ENCODE measurements around the gene DUSP8. TPM values are rescaled to one million over a fixed set of nuclear protein-coding genes. Genes with fewer than 3 reads are reported as not detected.
"Not testable (repeated sequence)": the region's sequence is repeated elsewhere in the genome, so short reads cannot be mapped to it uniquely, and the experiment has no call there.

DUSP8 gene
- total RNA-seq, 1 donor from 2014 or later, result 9.0 TPM

DNA sequence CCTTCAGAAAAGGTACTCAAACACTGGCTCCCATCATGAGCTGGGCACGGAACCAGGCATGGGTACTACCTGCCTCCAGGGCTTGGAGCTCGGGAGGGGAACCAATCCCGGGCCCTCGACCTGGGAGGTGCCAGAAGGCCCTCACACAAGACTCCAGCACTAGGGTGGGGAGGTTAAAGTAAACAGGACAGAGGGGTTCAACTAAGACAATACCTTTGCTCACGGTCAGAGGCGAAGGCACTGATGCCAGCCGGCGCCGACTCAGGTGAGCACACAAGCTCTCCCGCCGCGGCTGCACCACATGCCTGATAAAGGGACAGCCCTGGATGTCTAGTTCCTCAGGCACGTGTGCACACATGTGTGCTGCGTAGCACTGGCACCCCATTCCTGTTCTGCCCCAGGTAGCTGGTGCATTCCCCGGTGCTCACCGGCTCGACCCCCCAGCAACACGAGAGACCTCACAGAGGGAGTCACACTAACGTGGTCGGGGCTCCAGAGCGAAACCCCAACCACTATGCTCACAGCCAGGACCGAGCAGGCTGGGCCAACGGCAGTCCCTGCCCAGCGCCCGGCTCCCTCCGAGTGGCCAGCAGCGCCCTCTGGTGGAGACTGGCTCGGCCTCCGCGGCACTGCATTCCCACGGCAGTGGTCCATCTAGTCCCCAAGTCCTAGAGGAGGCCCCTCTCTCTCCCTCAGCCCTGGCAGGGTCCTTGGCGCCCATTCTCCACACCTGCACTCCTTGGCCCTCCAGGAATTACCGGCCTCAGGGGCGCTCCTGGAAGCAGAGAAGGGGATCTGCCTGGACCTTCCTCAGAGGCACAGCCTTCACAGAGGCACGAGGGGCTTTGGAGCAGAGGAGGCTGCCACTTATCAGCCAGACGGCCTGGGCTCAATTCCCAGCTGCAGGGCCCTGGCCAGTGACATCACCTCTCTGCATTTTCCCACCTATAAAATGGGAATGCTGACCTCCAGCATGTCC lies 56.7 kb downstream of the DUSP8 start:
- DNase-seq (ENCODE audit: low read depth), result peak; percentile 9

DNA sequence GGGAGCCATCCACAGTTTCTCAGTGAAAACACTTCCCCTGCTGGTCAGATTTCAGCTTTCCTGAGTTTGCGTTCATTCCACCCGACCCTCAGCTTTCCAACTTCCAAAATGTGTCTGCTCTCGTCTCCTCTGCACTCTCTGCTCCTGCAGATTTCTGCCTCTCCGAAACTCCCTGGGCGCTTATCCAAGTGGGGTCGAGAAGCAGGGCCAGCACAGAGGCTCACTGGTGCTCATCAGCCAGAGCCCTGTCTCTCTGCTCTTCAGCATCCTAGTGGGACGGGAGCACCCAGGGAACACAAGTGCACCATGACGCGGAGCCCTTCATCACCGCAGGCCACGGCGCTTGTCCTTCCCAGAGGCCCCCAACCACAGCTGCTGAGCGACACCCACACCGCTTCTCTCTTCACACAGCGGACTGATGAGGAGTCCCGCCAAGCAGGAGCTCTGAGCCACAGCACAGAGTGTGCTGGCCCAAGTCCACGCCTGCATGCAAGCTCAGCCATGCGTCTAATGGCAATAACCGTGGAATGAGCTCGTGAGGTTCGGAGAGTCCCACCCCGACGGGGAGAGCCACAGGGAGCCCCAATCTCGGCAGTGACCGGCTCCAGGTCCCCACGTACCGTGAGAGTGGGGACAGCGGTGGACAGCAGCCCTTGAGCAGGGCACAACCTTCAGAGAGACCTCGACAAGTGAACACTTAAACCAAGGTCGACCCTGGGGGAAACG lies 57.6 kb downstream of the DUSP8 start:
- DNase-seq (ENCODE audit: low read depth), result no peak

DNA sequence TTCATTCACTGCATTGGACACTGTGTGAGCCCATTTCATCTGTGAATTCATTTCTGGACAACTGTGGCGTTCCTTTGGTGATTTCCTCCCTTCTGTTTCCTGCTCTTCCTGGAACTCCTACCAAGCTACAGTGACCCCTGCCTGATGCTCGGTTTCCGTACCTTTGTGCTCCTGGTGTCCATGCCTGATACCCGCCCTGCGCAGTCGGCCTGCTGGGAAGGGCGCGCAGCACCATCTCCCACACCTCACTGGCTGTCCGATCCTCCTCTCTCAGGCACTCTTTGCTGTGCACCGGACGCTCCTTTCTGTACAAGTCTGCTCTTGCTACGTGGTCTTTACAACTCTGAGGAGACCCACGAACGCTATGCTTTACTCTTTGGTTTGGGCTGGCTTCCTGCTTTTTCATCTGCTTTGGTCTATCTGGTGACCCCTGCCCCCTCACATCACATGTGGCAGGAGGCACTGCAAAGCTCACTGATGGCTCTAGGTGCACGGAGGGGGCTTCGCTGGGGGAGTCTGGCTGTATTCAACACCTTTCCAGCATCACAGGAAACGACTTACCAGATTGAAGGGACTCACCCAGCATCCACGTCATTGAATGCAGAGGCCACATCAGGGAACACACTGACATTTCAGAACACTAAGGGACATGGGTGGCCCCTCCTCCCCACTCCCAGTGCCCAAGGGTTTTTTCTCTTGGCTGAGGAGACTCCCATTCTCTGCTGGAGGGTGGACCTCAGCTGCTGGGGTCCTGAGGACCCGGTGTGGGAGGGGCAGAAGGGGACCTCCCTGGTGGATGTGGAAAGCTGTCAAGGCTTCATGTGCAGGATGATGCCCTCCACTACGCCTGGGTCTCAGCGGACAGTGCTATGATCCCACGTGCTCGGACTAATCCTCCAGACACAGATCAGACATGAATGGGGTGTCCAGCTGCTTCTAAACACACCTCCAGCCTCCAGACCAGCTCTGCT lies 58.5 kb downstream of the DUSP8 start:
- DNase-seq (ENCODE audit: low read depth), result no peak

DNA sequence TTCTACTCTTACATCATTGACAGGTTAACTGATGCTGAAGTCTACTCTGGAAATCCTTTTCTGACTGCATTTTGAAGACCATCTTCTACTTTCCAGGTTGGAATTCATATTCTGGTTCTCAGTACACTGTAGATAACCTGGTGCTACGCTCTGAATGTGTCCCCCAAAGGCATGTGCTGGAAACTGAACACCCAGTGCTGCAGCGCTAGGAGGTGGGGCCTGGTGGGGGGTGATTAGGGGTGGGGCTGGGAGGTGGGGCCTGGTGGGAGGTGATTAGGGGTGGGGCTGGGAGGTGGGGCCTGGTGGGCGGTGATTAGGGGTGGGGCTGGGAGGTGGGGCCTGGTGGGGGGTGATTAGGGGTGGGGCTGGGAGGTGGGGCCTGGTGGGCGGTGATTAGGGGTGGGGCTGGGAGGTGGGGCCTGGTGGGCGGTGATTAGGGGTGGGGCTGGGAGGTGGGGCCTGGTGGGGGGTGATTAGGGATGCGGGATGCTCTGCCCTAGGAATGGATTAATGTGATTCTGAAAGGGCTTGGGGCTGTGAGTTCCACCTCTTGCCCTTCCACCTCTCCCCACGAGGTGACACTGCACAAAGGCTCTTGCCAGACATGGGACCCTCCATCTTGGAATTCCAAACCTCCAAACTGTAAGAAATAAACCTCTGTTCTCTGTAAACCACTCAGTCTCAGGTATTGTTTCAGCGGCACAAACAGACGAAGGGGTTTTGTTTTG lies 59.4 kb downstream of the DUSP8 start:
- not testable (repeated sequence) for DNase-seq (ENCODE audit: low read depth)

DNA sequence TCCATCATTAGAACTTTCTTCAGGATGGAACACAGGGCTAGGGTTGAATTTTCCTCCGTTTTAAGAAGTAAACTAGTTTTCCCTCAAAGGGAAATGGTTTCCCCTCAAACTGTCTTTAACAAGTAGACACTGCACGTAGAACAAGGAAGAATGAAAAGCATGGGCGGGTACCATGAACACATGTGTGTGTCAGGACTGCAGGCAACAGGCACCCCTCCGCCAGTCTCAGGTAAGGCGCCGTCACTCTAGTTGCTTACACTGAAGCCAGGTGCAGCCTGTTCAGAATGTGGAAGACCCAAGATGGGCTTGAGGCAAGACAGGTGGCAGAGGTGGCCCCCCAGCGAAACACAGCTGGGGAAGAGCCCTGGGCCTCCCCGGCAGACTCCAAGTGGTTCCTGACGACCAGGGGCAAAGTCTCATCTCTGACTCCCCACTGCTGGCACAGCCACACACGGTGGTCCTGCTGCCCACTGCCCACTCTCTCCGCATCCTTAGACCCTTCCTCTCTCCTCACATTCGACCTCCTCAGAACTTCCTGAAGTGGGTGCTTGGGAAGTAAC lies 60.1 kb downstream of the DUSP8 start:
- DNase-seq (ENCODE audit: low read depth), result no peak

DNA sequence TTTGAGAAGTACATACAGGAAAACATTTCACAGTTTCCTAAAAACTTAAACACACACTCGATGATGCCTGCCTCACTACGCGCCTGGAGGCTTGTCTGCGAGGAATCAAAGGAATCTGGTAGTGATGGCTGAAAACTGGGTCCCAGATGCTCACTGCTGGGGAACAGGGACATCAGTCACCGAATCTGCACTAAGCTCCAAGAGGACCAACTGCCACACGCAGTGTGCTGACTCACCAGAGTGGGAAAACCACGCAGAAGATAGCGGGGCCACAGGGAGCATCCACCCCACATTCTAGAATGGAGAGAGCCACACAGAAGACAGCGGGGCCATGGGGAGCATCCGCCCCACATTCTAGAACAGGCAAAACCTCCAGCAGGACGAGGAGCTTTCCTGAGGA lies 61.1 kb downstream of the DUSP8 start:
- no peak for DNase-seq (ENCODE audit: low read depth)

DNA sequence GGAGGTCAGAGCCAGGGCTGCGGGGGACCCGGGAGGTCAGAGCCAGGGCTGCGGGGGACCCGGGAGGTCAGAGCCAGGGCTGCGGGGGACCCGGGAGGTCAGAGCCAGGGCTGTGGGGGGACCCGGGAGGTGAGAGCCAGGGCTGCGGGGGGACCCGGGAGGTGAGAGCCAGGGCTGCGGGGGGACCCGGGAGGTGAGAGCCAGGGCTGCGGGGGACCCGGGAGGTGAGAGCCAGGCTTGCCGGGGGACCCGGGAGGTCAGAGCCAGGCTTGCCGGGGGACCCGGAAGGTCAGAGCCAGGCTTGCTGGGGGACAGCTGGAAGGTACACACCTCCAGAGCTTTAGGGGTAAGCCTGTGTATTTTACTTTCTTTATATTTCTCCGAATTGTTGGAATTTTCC lies 61.7 kb downstream of the DUSP8 start:
- DNase-seq (ENCODE audit: low read depth), result not testable (repeated sequence)

DNA sequence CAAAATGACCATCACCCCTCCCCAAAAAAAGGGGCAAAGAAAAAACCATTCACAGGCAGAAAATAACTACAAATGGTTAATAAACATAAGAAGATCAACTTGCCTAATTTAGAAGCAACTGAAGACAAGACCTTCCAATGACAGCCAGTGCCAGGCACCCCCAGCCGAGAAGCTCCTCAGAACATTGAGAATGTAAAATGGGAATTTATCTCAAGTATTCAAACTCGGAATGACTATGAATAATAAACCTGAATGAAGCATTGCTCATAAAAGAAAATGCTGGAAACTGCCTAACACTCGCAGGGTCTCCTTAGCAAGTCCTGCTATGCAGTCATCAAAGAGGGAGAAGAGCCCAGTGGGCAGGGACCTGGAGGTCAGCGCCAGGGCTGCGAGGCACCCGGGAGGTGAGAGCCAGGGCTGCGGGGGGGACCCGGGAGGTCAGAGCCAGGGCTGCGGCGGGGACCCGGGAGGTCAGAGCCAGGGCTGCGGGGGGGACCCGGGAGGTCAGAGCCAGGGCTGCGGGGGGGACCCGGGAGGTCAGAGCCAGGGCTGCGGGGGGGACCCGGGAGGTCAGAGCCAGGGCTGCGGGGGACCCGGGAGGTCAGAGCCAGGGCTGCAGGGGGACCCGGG lies 62.3 kb downstream of the DUSP8 start:
- no peak for DNase-seq (ENCODE audit: low read depth)

DNA sequence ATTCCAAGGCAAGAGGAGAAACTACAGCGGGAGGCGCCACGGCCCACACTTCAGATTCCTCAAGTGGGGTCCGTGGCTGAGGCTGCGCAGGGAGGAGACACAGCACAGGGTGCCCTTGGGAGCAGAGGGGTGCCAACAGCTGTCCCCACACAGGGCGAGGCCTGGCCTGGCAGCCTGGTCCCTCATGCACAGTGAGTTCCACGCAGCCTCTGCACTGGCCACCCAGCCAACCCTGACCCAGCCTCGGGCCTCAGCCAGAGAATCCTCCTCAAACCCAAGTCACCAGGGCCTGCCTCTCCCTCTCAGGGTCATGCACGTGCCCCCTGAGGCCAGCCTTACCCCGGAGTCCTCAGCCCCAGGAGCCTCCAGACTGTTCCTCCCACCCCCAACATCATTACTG lies 63.1 kb downstream of the DUSP8 start:
- no peak for DNase-seq (ENCODE audit: low read depth)

DNA sequence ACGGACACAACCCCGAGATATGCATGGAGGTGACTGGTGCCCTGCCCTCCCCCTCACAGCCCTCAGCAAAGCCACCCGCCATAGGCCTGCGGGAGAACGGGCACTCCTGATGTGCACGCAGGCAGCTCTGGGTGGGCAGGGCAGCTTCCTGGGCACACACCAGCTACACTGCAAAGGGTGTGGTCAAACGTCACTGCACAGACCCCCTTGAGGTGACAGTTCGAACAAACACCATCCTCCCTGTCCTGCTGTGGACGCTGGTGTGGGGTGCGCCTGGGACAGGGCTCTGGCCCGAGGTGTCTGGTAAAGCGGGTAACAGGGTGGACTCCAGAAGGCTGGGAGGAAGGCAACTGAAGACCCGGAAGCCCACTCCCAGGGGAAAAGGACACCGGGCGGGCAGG lies 63.6 kb downstream of the DUSP8 start:
- no peak for DNase-seq (ENCODE audit: low read depth)

DNA sequence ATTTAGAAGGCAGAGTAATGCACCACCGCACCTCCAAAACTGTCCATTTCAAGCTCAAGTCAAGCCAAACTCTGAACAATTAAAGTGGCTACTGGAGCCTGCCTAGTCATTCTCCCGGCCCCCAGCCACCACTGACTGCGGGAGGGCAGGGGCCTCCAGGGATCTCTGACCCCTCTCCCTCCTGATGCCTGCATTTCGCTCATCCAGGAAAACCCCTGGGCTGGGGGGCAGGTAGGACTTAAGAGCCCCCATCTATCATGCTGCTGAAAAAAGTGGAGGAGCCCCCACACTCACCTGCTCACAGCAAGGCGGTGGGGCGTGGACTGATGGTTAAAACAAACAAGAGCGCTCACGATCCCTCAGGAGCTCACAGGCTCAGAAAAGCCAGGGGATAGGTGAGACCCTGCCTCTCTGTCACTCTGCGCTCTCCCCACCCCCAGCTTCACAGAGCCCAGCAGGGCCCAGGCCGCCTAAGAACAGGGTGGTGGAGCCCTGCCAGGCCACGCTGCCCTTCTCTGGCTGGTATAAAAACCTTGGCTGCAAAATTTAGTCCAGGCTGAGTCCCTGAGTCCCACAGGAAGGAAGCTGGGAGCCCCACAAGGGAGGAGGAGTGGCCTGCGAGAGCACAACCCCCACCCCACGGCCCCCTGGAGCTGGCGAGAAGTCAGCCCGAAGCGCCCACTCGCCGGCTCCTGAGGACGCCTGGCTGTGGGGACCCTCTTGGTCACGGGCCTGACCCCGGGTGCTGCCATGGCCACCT lies 64.5 kb downstream of the DUSP8 start:
- DNase-seq (ENCODE audit: low read depth), result no peak

DNA sequence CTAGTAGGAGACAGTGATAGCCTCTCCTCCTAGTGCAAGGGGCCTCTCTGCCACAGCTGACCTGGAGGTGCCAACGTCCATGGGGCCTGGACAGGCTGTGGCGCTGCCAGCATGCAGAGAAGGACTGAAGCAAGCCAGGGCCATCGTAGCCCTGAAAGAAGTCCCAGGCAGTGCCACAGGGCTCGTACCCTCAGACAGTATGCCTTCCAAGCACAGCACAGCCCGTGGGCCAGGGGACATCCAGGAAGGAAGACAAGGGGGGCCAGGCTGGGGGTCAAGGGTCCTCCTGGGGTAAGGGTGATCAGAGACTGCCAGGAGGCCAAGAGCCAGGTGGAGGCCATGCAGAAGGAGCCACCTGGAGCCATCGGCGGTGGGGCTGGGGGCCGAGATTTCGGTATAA lies 65.1 kb downstream of the DUSP8 start:
- DNase-seq (ENCODE audit: low read depth), result no peak

DNA sequence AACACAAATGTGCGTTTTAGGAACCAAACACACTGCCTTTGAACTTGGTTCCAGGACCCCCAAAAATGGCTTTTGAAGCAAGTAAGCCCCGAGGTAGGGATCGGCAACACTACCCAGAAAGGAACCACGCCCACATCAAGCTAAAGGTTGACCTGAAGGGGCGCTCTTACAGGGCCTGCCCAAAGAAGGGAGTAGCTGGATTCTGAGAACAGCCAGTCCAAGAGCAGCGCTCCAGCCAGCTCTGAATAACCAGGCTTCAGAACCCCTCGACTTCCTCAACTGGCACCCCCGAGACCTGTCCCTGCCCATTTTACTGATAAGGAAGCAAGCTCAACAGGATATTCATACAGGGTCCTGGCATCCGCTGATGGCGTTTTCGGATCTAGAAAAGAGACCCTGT lies 66.6 kb downstream of the DUSP8 start:
- DNase-seq (ENCODE audit: low read depth), result no peak

DNA sequence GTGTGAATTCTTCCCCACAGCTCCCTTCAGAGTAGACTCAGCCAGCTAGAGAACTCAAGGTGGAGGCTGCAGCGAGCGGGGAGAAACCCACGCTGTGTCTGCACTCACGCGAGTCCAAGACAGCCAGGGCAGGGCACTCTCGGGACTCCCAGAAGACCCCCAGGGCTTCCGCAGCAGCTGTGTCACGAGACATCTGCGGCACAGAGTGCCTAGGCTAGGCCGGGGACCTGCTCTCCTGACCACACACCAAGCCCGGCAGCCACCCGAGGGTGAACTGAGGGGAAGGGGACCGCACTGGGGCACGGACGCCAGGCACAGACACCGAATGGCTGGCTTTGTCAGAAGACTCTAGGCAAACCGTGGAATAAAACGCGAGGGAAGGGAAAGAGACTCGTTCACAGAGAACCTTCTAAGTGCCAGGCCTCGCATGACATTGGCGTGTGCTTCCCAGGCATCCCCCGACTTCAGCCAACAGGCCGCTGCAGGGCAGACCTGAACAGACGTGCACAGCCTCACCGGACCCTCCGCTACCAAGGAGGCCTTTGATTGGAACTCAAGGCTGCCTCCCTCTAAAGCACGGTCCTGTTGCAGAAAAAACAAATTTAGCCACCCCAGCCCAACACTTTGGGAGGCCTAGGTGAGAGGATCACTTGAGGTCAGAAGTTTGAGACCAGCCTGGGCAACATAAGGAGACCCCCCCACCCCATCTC lies 67.3 kb downstream of the DUSP8 start:
- DNase-seq (ENCODE audit: low read depth), result no peak

DNA sequence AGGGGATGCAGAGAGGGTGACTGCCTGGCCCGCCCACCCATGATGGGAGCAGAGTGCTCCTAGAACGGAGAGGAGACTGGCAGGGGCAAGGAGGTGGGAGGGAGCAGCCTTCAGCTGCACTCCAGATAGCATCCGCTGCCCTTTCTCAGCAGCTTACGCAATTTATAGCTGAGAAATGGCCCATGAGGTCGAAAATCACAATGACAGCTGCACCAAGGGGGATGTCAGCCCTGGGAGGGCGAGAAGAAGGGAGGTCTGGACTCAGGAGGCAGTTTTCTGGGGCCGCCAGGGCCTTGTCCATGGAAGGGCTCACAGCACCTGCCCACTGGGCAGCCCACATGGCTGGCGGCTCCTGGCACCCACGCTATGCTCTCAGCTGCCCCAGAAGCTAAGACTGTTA lies 67.9 kb downstream of the DUSP8 start:
- no peak for DNase-seq (ENCODE audit: low read depth)
